ENCODE data around the gene MSTN.

MSTN gene

GRCh38 chr2:190062601-190063000 is at the start of gene MSTN:
Gene MSTN, minus strand, starts transcription at chr2:190062729. Its CDS starts 133 bp downstream, at chr2:190062596.
- no peak within 1 kb of the TSS for H3K9ac ChIP-seq (ENCODE audit: low read length)
- H3K36me3 ChIP-seq (ENCODE audit: control insufficient read depth, insufficient read depth, low read length): no peaks in the 10 kb centered on the region
- no peak within 1 kb of the TSS for H3K4me3 ChIP-seq (ENCODE audit: low read length)
- H3K4me1 ChIP-seq (ENCODE audit: control insufficient read depth, insufficient read depth, low read length): no peaks in the 10 kb centered on the region
- no peaks in the 10 kb centered on the region for H3K27me3 ChIP-seq (ENCODE audit: control insufficient read depth, insufficient read depth, low read length)
- no peaks in the 10 kb centered on the region for H3K9me3 ChIP-seq (ENCODE audit: control insufficient read depth, low read length)

GRCh38 chr2:190111166-190111565 is 48.6 kb upstream of the MSTN start:
- Histone ChIP-seq H3K36me3 (ENCODE audit: control insufficient read depth, insufficient read depth, low read length) (no peaks in the 10 kb centered on the region), H3K4me3 (ENCODE audit: low read length) (no peak overlapping the region), H3K9me3 (ENCODE audit: control insufficient read depth, low read length) (no peaks in the 10 kb centered on the region), H3K9ac (ENCODE audit: low read length) (no peak overlapping the region), H3K4me1 (ENCODE audit: control insufficient read depth, insufficient read depth, low read length) (no peaks in the 10 kb centered on the region), H3K27me3 (ENCODE audit: control insufficient read depth, insufficient read depth, low read length) (no peaks in the 10 kb centered on the region)

- Histone ChIP-seq H3K4me1 (ENCODE audit: control insufficient read depth, insufficient read depth, low read length) (no peaks in the 10 kb centered on the region), H3K4me3 (ENCODE audit: low read length) (no peak overlapping the region), H3K27me3 (ENCODE audit: control insufficient read depth, insufficient read depth, low read length) (no peaks in the 10 kb centered on the region), H3K36me3 (ENCODE audit: control insufficient read depth, insufficient read depth, low read length) (no peaks in the 10 kb centered on the region), H3K9me3 (ENCODE audit: control insufficient read depth, low read length) (no peaks in the 10 kb centered on the region), H3K9ac (ENCODE audit: low read length) (no peak overlapping the region)
Observed at GRCh38 chr2:190110699-190111098, 48.2 kb upstream of the MSTN start.

- Histone ChIP-seq H3K27me3 (ENCODE audit: control insufficient read depth, insufficient read depth, low read length) (no peaks in the 10 kb centered on the region), H3K4me1 (ENCODE audit: control insufficient read depth, insufficient read depth, low read length) (no peaks in the 10 kb centered on the region), H3K9ac (ENCODE audit: low read length) (no peak overlapping the region), H3K9me3 (ENCODE audit: control insufficient read depth, low read length) (no peaks in the 10 kb centered on the region), H3K4me3 (ENCODE audit: low read length) (no peak overlapping the region), H3K36me3 (ENCODE audit: control insufficient read depth, insufficient read depth, low read length) (no peaks in the 10 kb centered on the region)
Observed at GRCh38 chr2:190110131-190110530, 47.6 kb upstream of the MSTN start.

GRCh38 chr2:190107409-190107808 is 44.9 kb upstream of the MSTN start:
- H3K9ac ChIP-seq (ENCODE audit: low read length): no peak overlapping the region
- H3K27me3 ChIP-seq (ENCODE audit: control insufficient read depth, insufficient read depth, low read length): no peaks in the 10 kb centered on the region
- no peak overlapping the region for H3K4me3 ChIP-seq (ENCODE audit: low read length)
- no peaks in the 10 kb centered on the region for H3K36me3 ChIP-seq (ENCODE audit: control insufficient read depth, insufficient read depth, low read length)
- no peaks in the 10 kb centered on the region for H3K4me1 ChIP-seq (ENCODE audit: control insufficient read depth, insufficient read depth, low read length)
- H3K9me3 ChIP-seq (ENCODE audit: control insufficient read depth, low read length): no peaks in the 10 kb centered on the region

- H3K9ac ChIP-seq (ENCODE audit: low read length): no peak overlapping the region
- H3K4me3 ChIP-seq (ENCODE audit: low read length): no peak overlapping the region
- H3K9me3 ChIP-seq (ENCODE audit: control insufficient read depth, low read length): no peaks in the 10 kb centered on the region
- no peaks in the 10 kb centered on the region for H3K4me1 ChIP-seq (ENCODE audit: control insufficient read depth, insufficient read depth, low read length)
- H3K27me3 ChIP-seq (ENCODE audit: control insufficient read depth, insufficient read depth, low read length): no peaks in the 10 kb centered on the region
- H3K36me3 ChIP-seq (ENCODE audit: control insufficient read depth, insufficient read depth, low read length): no peaks in the 10 kb centered on the region
Observed at GRCh38 chr2:190106783-190107182, 44.3 kb upstream of the MSTN start.

GRCh38 chr2:190105554-190105953 is 43.0 kb upstream of the MSTN start:
- Histone ChIP-seq H3K36me3 (ENCODE audit: control insufficient read depth, insufficient read depth, low read length) (no peaks in the 10 kb centered on the region), H3K4me3 (ENCODE audit: low read length) (no peak overlapping the region), H3K27me3 (ENCODE audit: control insufficient read depth, insufficient read depth, low read length) (no peaks in the 10 kb centered on the region), H3K9me3 (ENCODE audit: control insufficient read depth, low read length) (no peaks in the 10 kb centered on the region), H3K9ac (ENCODE audit: low read length) (no peak overlapping the region), H3K4me1 (ENCODE audit: control insufficient read depth, insufficient read depth, low read length) (no peaks in the 10 kb centered on the region)

- H3K4me3 ChIP-seq (ENCODE audit: low read length): no peak overlapping the region
- H3K9me3 ChIP-seq (ENCODE audit: control insufficient read depth, low read length): no peaks in the 10 kb centered on the region
- no peak overlapping the region for H3K9ac ChIP-seq (ENCODE audit: low read length)
- no peaks in the 10 kb centered on the region for H3K27me3 ChIP-seq (ENCODE audit: control insufficient read depth, insufficient read depth, low read length)
- no peaks in the 10 kb centered on the region for H3K36me3 ChIP-seq (ENCODE audit: control insufficient read depth, insufficient read depth, low read length)
- H3K4me1 ChIP-seq (ENCODE audit: control insufficient read depth, insufficient read depth, low read length): no peaks in the 10 kb centered on the region
Observed at GRCh38 chr2:190103144-190103543, 40.6 kb upstream of the MSTN start.

GRCh38 chr2:190099890-190100697 is 37.6 kb upstream of the MSTN start:
- Histone ChIP-seq H3K4me1 (ENCODE audit: control insufficient read depth, insufficient read depth, low read length) (no peaks in the 10 kb centered on the region), H3K27me3 (ENCODE audit: control insufficient read depth, insufficient read depth, low read length) (no peaks in the 10 kb centered on the region), H3K9me3 (ENCODE audit: control insufficient read depth, low read length) (no peaks in the 10 kb centered on the region), H3K36me3 (ENCODE audit: control insufficient read depth, insufficient read depth, low read length) (no peaks in the 10 kb centered on the region), H3K4me3 (ENCODE audit: low read length) (no peak overlapping the region), H3K9ac (ENCODE audit: low read length) (no peak overlapping the region)

- peaks cover 6% of the 10 kb centered on the region for H3K4me1 ChIP-seq (ENCODE audit: control insufficient read depth, insufficient read depth, low read length)
- no peaks in the 10 kb centered on the region for H3K27me3 ChIP-seq (ENCODE audit: control insufficient read depth, insufficient read depth, low read length)
- no peaks in the 10 kb centered on the region for H3K9me3 ChIP-seq (ENCODE audit: control insufficient read depth, low read length)
- no peak overlapping the region for H3K4me3 ChIP-seq (ENCODE audit: low read length)
- no peak overlapping the region for H3K9ac ChIP-seq (ENCODE audit: low read length)
- no peaks in the 10 kb centered on the region for H3K36me3 ChIP-seq (ENCODE audit: control insufficient read depth, insufficient read depth, low read length)
Observed at GRCh38 chr2:190098851-190099250, 36.3 kb upstream of the MSTN start.

- Histone ChIP-seq H3K4me3 (ENCODE audit: low read length) (no peak overlapping the region), H3K27me3 (ENCODE audit: control insufficient read depth, insufficient read depth, low read length) (no peaks in the 10 kb centered on the region), H3K9ac (ENCODE audit: low read length) (no peak overlapping the region), H3K36me3 (ENCODE audit: control insufficient read depth, insufficient read depth, low read length) (no peaks in the 10 kb centered on the region), H3K4me1 (ENCODE audit: control insufficient read depth, insufficient read depth, low read length) (peaks cover 9% of the 10 kb centered on the region), H3K9me3 (ENCODE audit: control insufficient read depth, low read length) (no peaks in the 10 kb centered on the region)
Observed at GRCh38 chr2:190097115-190097514, 34.6 kb upstream of the MSTN start.

GRCh38 chr2:190094316-190094871 is 31.9 kb upstream of the MSTN start:
- Histone ChIP-seq H3K36me3 (ENCODE audit: control insufficient read depth, insufficient read depth, low read length) (no peaks in the 10 kb centered on the region), H3K4me1 (ENCODE audit: control insufficient read depth, insufficient read depth, low read length) (peaks cover 9% of the 10 kb centered on the region), H3K27me3 (ENCODE audit: control insufficient read depth, insufficient read depth, low read length) (no peaks in the 10 kb centered on the region), H3K4me3 (ENCODE audit: low read length) (no peak overlapping the region), H3K9me3 (ENCODE audit: control insufficient read depth, low read length) (no peaks in the 10 kb centered on the region), H3K9ac (ENCODE audit: low read length) (no peak overlapping the region)

Data from mucosa of stomach (tissue), 1 donor.